ENCODE results near the gene VAMP1.
"Not testable (repeated sequence)": the region's sequence is repeated elsewhere in the genome, so short reads cannot be mapped to it uniquely, and the experiment has no call there.

Gene VAMP1

DNA sequence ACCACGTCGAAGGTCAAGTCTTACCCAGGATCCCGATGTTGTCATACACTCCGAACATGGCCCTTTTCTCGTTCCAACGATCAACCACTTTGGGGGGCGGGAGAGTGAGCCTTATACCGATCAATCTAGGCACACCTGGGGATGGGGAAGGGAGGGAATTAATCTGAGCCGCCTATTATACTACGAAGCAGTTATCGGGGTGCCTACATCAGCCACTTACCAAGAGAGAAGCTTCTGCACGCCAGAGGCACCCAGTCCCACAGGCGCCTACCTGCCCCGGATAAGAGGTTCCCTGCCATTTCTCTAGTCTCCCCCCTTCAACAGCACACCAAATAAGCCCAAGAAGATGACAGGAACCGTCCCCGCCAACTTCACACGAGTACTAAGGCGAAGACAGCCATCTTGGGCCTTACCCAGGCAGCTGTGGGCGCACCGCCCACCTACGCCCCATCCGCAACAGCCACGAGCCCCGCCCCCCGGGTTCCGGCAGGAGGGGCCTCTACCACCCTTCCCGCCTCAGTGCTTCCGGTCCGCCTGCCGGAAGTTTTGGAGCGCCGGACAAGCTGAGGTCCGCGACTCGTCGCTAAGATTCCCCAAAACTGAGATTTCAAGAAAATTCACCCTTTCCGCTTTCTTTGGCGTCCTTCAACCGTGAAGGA is 22.5 kb upstream of the VAMP1 start, which contains the start of gene MRPL51:
Gene MRPL51, minus strand, starts transcription at position 425 of the 659 bp plus-strand sequence. Its CDS starts 126 bp downstream, at position 299.
- Histone ChIP-seq H3K4me3 (ENCODE audit: insufficient read depth, low read depth, low read length) (peak within 1 kb of the TSS; percentile 63), H3K4me1 (ENCODE audit: control insufficient read depth, insufficient read depth, low read length) (peaks cover 13% of the 10 kb centered on the region), H3K27ac (ENCODE audit: insufficient read depth, low read depth, low read length, poor library complexity, severe bottlenecking) (peak within 1 kb of the TSS; percentile 91), H3K9me3 (ENCODE audit: control insufficient read depth, low read length) (no peaks in the 10 kb centered on the region), H3K36me3 (ENCODE audit: control insufficient read depth, insufficient read depth, low read length) (peaks cover 13% of the 10 kb centered on the region), H3K27me3 (ENCODE audit: control insufficient read depth, insufficient read depth, low read length, poor library complexity, severe bottlenecking) (no peaks in the 10 kb centered on the region)
- WGBS, 2 experiments, result 1% methylated on average over 39 of the region's 39 CpGs

DNA sequence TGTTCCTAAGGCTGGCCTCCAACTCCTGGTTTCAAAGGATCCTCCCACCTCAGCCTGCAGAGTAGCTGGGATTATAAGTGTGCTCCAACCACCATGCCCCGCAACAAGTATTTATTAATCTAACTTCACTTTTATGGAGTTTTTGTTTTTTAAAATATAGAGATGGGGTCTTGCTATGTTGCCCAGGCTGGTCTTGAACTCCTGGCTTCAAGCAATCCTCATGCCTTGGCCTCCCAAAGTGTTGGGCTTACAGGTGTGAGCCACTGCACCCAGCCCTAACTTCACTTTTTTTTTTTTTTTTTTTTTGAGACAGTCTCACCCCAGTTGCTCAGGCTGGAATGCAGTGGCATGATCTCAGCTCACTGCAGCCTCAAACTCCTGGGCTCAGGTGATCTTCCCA is 20.2 kb upstream of the VAMP1 start:
- 83% methylated on average over 1 of the region's 1 CpG; no CpG with 5 or more reads in 1 of the 2 experiments for WGBS, 2 experiments
- not testable (repeated sequence) for H3K4me3 ChIP-seq (ENCODE audit: insufficient read depth, low read depth, low read length); H3K36me3 ChIP-seq (ENCODE audit: control insufficient read depth, insufficient read depth, low read length); H3K27me3 ChIP-seq (ENCODE audit: control insufficient read depth, insufficient read depth, low read length, poor library complexity, severe bottlenecking); H3K9me3 ChIP-seq (ENCODE audit: control insufficient read depth, low read length); H3K27ac ChIP-seq (ENCODE audit: insufficient read depth, low read depth, low read length, poor library complexity, severe bottlenecking)
- H3K4me1 ChIP-seq (ENCODE audit: control insufficient read depth, insufficient read depth, low read length), result peaks cover 12% of the 10 kb centered on the region

GRCh38 chr12:6489449-6489848 is 19.0 kb upstream of the VAMP1 start:
- Histone ChIP-seq H3K27ac (ENCODE audit: insufficient read depth, low read depth, low read length, poor library complexity, severe bottlenecking) (no peak overlapping the region), H3K4me3 (ENCODE audit: insufficient read depth, low read depth, low read length) (no peak overlapping the region), H3K9me3 (ENCODE audit: control insufficient read depth, low read length) (no peaks in the 10 kb centered on the region), H3K36me3 (ENCODE audit: control insufficient read depth, insufficient read depth, low read length) (no peaks in the 10 kb centered on the region), H3K27me3 (ENCODE audit: control insufficient read depth, insufficient read depth, low read length, poor library complexity, severe bottlenecking) (no peaks in the 10 kb centered on the region), H3K4me1 (ENCODE audit: control insufficient read depth, insufficient read depth, low read length) (peaks cover 4% of the 10 kb centered on the region)
- WGBS, 2 experiments, result 77 to 83% methylated on average over 4 of the region's 4 CpGs

GRCh38 chr12:6488240-6488639 is 17.8 kb upstream of the VAMP1 start:
- Histone ChIP-seq H3K4me3 (ENCODE audit: insufficient read depth, low read depth, low read length) (no peak overlapping the region), H3K27ac (ENCODE audit: insufficient read depth, low read depth, low read length, poor library complexity, severe bottlenecking) (no peak overlapping the region), H3K27me3 (ENCODE audit: control insufficient read depth, insufficient read depth, low read length, poor library complexity, severe bottlenecking) (no peaks in the 10 kb centered on the region), H3K9me3 (ENCODE audit: control insufficient read depth, low read length) (no peaks in the 10 kb centered on the region), H3K4me1 (ENCODE audit: control insufficient read depth, insufficient read depth, low read length) (peaks cover 4% of the 10 kb centered on the region), H3K36me3 (ENCODE audit: control insufficient read depth, insufficient read depth, low read length) (no peaks in the 10 kb centered on the region)
- WGBS, 2 experiments, result 84 to 90% methylated on average over 1 of the region's 1 CpG

DNA sequence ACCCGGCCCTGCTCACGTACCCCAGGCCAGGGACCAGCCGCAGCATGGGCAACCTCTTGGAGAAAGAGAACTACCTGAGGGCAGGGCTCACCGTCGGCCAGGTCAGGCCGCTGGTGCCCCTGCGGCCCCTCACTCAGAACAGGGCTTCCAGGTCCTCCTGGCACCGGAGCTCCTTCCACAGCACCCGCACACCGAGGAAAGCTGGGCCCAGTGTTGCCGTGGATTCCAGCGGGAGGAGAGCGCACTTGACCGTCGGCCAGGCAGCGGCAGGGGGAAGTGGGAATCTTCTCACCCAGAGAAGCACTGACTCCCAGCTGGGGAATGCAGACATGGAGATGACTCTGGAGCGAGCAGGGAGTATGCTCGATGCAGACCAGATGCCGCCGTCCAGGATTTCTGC is 7.9 kb upstream of the VAMP1 start:
- Histone ChIP-seq H3K36me3 (ENCODE audit: control insufficient read depth, insufficient read depth, low read length) (no peaks in the 10 kb centered on the region), H3K27me3 (ENCODE audit: control insufficient read depth, insufficient read depth, low read length, poor library complexity, severe bottlenecking) (no peaks in the 10 kb centered on the region), H3K4me3 (ENCODE audit: insufficient read depth, low read depth, low read length) (no peak overlapping the region), H3K9me3 (ENCODE audit: control insufficient read depth, low read length) (no peaks in the 10 kb centered on the region), H3K4me1 (ENCODE audit: control insufficient read depth, insufficient read depth, low read length) (no peaks in the 10 kb centered on the region), H3K27ac (ENCODE audit: insufficient read depth, low read depth, low read length, poor library complexity, severe bottlenecking) (no peak overlapping the region)
- 92% methylated on average over 20 of the region's 20 CpGs for WGBS, 2 experiments

GRCh38 chr12:6477601-6478377 is 7.3 kb upstream of the VAMP1 start:
- 94 to 95% methylated on average over 37 of the region's 37 CpGs for WGBS, 2 experiments

DNA sequence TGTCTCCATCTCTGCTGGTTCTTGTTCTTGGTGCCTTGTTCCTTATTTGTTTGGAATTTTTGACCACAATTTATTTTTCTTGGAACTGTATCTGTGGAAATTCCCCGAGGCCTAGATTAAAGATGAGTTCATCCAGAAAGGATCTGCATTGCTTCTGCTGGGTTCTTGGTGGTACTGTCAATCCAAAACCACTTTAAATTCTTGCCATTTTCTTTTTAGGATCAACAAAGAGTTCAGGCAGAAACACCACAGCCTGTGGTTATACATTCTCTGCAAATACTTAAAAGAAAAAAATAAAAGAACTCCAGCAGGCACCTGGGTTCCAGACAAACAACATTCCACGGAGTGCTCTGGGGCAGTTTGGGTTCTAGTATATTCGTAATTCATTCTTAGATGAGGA is 6.0 kb upstream of the VAMP1 start:
- 88 to 93% methylated on average over 3 of the region's 3 CpGs for WGBS, 2 experiments
- Histone ChIP-seq H3K4me3 (ENCODE audit: insufficient read depth, low read depth, low read length) (no peak overlapping the region), H3K27me3 (ENCODE audit: control insufficient read depth, insufficient read depth, low read length, poor library complexity, severe bottlenecking) (peaks cover 4% of the 10 kb centered on the region), H3K36me3 (ENCODE audit: control insufficient read depth, insufficient read depth, low read length) (no peaks in the 10 kb centered on the region), H3K9me3 (ENCODE audit: control insufficient read depth, low read length) (no peaks in the 10 kb centered on the region), H3K4me1 (ENCODE audit: control insufficient read depth, insufficient read depth, low read length) (no peaks in the 10 kb centered on the region), H3K27ac (ENCODE audit: insufficient read depth, low read depth, low read length, poor library complexity, severe bottlenecking) (no peak overlapping the region)

More at GRCh38 chr12:6477601-6478377, 7.3 kb upstream of the VAMP1 start:
- H3K27me3 ChIP-seq (ENCODE audit: control insufficient read depth, insufficient read depth, low read length, poor library complexity, severe bottlenecking); H3K9me3 ChIP-seq (ENCODE audit: control insufficient read depth, low read length); H3K36me3 ChIP-seq (ENCODE audit: control insufficient read depth, insufficient read depth, low read length); H3K4me1 ChIP-seq (ENCODE audit: control insufficient read depth, insufficient read depth, low read length); H3K27ac ChIP-seq (ENCODE audit: insufficient read depth, low read depth, low read length, poor library complexity, severe bottlenecking); H3K4me3 ChIP-seq (ENCODE audit: insufficient read depth, low read depth, low read length): not testable (repeated sequence)

DNA sequence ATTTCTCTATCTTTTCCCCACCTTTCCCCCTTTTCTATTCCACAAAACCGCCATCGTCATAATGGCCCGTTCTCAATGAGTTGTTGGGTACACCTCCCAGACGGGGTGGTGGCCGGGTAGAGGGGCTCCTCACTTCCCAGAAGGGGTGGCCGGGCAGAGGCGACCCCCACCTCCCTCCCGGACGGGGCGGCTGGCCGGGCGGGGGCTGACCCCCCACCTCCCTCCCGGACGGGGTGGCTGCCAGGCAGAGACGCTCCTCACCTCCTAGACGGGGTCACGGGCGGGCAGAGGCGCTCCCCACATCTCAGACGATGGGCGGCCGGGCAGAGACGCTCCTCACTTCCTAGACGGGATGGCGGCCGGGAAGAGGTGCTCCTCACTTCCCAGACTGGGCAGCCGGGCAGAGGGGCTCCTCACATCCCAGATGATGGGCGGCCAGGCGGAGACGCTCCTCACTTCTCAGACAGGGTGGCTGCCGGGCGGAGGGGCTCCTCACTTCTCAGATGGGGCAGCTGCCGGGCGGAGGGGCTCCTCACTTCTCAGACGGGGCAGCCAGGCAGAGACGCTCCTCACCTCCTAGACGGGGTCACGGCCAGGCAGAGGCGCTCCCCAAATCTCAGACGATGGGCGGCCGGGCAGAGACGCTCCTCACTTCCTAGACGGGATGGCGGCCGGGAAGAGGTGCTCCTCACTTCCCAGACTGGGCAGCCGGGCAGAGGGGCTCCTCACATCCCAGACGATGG is 4.9 kb upstream of the VAMP1 start:
- not testable (repeated sequence) for H3K27ac ChIP-seq (ENCODE audit: insufficient read depth, low read depth, low read length, poor library complexity, severe bottlenecking); H3K9me3 ChIP-seq (ENCODE audit: control insufficient read depth, low read length); H3K4me3 ChIP-seq (ENCODE audit: insufficient read depth, low read depth, low read length); H3K4me1 ChIP-seq (ENCODE audit: control insufficient read depth, insufficient read depth, low read length); H3K36me3 ChIP-seq (ENCODE audit: control insufficient read depth, insufficient read depth, low read length); H3K27me3 ChIP-seq (ENCODE audit: control insufficient read depth, insufficient read depth, low read length, poor library complexity, severe bottlenecking)
- 95% methylated on average over 46 of the region's 48 CpGs for WGBS, 2 experiments

DNA sequence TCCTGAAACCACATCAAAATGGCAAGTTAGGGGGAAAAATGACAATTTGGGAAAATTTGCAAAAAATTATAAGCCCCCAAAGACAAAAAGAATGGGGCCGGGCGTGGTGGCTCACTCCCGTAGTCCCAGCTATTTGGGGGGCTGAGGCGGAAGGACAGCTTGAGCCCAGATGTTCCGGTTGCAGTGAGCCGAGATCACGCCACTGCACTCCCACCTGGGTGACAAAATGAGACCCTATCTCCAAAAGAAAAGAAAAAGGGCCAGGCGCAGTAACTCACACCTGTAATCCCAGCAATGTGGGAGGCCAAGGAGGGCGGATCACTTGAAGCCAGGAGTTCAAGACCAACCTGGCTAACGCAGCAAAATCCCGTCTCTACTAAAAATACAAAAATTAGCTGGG is 2.0 kb upstream of the VAMP1 start:
- 96 to 97% methylated on average over 11 of the region's 11 CpGs for WGBS, 2 experiments

GRCh38 chr12:6471989-6472360 is 1.5 kb upstream of the VAMP1 start:
- no peak overlapping the region for H3K27ac ChIP-seq (ENCODE audit: insufficient read depth, low read depth, low read length, poor library complexity, severe bottlenecking)
- 93 to 94% methylated on average over 1 of the region's 1 CpG for WGBS, 2 experiments
- no peaks in the 10 kb centered on the region for H3K9me3 ChIP-seq (ENCODE audit: control insufficient read depth, low read length)
- no peaks in the 10 kb centered on the region for H3K4me1 ChIP-seq (ENCODE audit: control insufficient read depth, insufficient read depth, low read length)
- no peak overlapping the region for H3K4me3 ChIP-seq (ENCODE audit: insufficient read depth, low read depth, low read length)
- no peaks in the 10 kb centered on the region for H3K36me3 ChIP-seq (ENCODE audit: control insufficient read depth, insufficient read depth, low read length)
- peaks cover 4% of the 10 kb centered on the region for H3K27me3 ChIP-seq (ENCODE audit: control insufficient read depth, insufficient read depth, low read length, poor library complexity, severe bottlenecking)

More for the DNA sequence above, 2.0 kb upstream of the VAMP1 start:
- no peaks in the 10 kb centered on the region for H3K9me3 ChIP-seq (ENCODE audit: control insufficient read depth, low read length)
- H3K4me3 ChIP-seq (ENCODE audit: insufficient read depth, low read depth, low read length), result no peak overlapping the region
- H3K27me3 ChIP-seq (ENCODE audit: control insufficient read depth, insufficient read depth, low read length, poor library complexity, severe bottlenecking), result peaks cover 4% of the 10 kb centered on the region
- H3K36me3 ChIP-seq (ENCODE audit: control insufficient read depth, insufficient read depth, low read length), result no peaks in the 10 kb centered on the region
- no peak overlapping the region for H3K27ac ChIP-seq (ENCODE audit: insufficient read depth, low read depth, low read length, poor library complexity, severe bottlenecking)
- no peaks in the 10 kb centered on the region for H3K4me1 ChIP-seq (ENCODE audit: control insufficient read depth, insufficient read depth, low read length)
